HepG2 (cell line): ENCODE results near the gene FAM72C. TPM values are rescaled to one million over a fixed set of nuclear protein-coding genes. Genes with fewer than 3 reads are reported as not detected.
"Not testable (repeated sequence)": the region's sequence is repeated elsewhere in the genome, so short reads cannot be mapped to it uniquely, and the experiment has no call there.

ENCODE experiments used
- ATAC-seq: fragments of 200-7000 bp; cut with Tn5 transposase; 3 replicates; pipeline ENCODE4 v1.9.1; 2020; ENCODE audit warnings: mild to moderate bottlenecking, moderate library complexity
- BruUV-seq: library from RNA; stranded (reverse); fragments of 400-500 nt; replicated peaks from 2 replicates; lab custom pipeline; 2021; lab: Mats Ljungman, UMichigan
- CTCF ChIA-PET: fragments of 300-600 bp; formaldehyde crosslinking; extraction: SDS; loops from one replicate; lab custom pipeline; 2021; ENCODE audit warnings: low total read pairs, inconsistent platforms, low intra/inter-chr PET ratio; lab: Yijun Ruan, JAX
- POLR2A ChIA-PET: fragments of 350-600 bp; sonication (Branson Sonifier 250); formaldehyde crosslinking; loops from one replicate; lab custom pipeline; 2020; ENCODE audit warnings: antibody characterized with exemption, inconsistent platforms; lab: Yijun Ruan, JAX
- DNase-seq: peaks from one replicate; pipeline ENCODE4 v3.0.0-alpha.2; 2015; ENCODE audit warnings: low spot score
- FAIRE-seq: peaks from 3 replicates; lab custom pipeline; 2011; peaks lifted over from hg19 to GRCh38; lab: Jason Lieb, UNC
- H2AFZ ChIP-seq: one replicate; pipeline ENCODE4 v1.6.1; 2011; ENCODE audit warnings: low read length, inconsistent platforms
- H3K27ac ChIP-seq: fragments of 300-600 bp; 3 replicates; pipeline ENCODE4 v1.8.0; 2011; ENCODE audit warnings: mixed run types, mild to moderate bottlenecking, mixed read lengths, low read length, inconsistent platforms; ENCODE audit not compliant: insufficient read depth; ENCODE audit errors: extremely low read length
- H3K27me3 ChIP-seq, 2 experiments: fragments of 200-600 bp in 1 of 2; 2 replicates in 1 of 2; 3 replicates in 1 of 2; pipeline versions ENCODE4 v1.6.0 to v1.8.0; 2011; ENCODE audit warnings: low read length in 2 of 2, mild to moderate bottlenecking in 2 of 2, moderate library complexity in 2 of 2, inconsistent platforms in 1 of 2; ENCODE audit not compliant: insufficient read depth in 2 of 2, control insufficient read depth in 1 of 2
- H3K36me3 ChIP-seq, 2 experiments: fragments of 200-600 bp in 1 of 2; replicated peaks in 1 of 2; 2 replicates in 1 of 2; 3 replicates in 1 of 2; pipeline versions ENCODE4 v1.5.1 to v1.8.0; 2011; ENCODE audit warnings: low read length in 2 of 2, inconsistent platforms in 1 of 2; ENCODE audit not compliant: insufficient read depth in 2 of 2, control insufficient read depth in 1 of 2
- H3K4me1 ChIP-seq: 2 replicates; pipeline ENCODE4 v1.5.1; 2012; ENCODE audit warnings: low read length, inconsistent platforms; ENCODE audit not compliant: insufficient read depth
- H3K4me2 ChIP-seq: 2 replicates; pipeline ENCODE4 v1.6.0; 2011; ENCODE audit warnings: low read depth, low read length, inconsistent platforms
- H3K4me3 ChIP-seq, 3 experiments: fragments of 200-600 bp in 1 of 3; sonication (generic), shearing (Covaris generic) in 1 of 3; replicated peaks in 1 of 3; 2 replicates each; pipeline ENCODE4 v1.5.1; 2011 to 2016; ENCODE audit warnings: low read length in 3 of 3, inconsistent platforms in 2 of 3, low read depth in 2 of 3, mild to moderate bottlenecking in 2 of 3, control low read depth in 1 of 3, mixed read lengths in 1 of 3; ENCODE audit not compliant: insufficient read depth in 1 of 3
- H3K79me2 ChIP-seq: one replicate; pipeline ENCODE4 v1.6.1; 2011; ENCODE audit warnings: low read length, inconsistent platforms; ENCODE audit not compliant: insufficient read depth
- H3K9ac ChIP-seq: 2 replicates; pipeline ENCODE4 v1.6.0; 2011; ENCODE audit warnings: mild to moderate bottlenecking, low read depth, low read length, inconsistent platforms; ENCODE audit not compliant: insufficient read depth
- H3K9me3 ChIP-seq: 2 replicates; pipeline ENCODE4 v1.5.1; 2012; ENCODE audit warnings: mild to moderate bottlenecking, low read length
- H4K20me1 ChIP-seq: 2 replicates; pipeline ENCODE4 v1.6.0; 2011; ENCODE audit warnings: inconsistent platforms, mild to moderate bottlenecking, low read length, moderate library complexity; ENCODE audit not compliant: insufficient read depth
- WGBS: methylation state at CpG from one replicate; pipeline ENCODE4 v1.1.6; 2017; ENCODE audit warnings: low lambda C conversion rate; 5-methylcytosine and 5-hydroxymethylcytosine counted together
- in situ Hi-C: cut with HindIII; loops from 2 replicates; pipeline ENCODE4 v1.10.0; 2017; ENCODE audit warnings: low pct_unique_long_range_greater_than_20kb; ENCODE audit not compliant: extremely low pct_ligation_motif_present
- intact Hi-C: fragments of 100-400 bp; cut with micrococcal nuclease; formaldehyde crosslinking; loops from one replicate; pipeline ENCODE4 v1.10.0; 2022; ENCODE audit not compliant: unreplicated experiment
- polyA plus RNA-seq, 8 experiments: library from polyadenylated mRNA; depleted of rRNA in 3 of 8; stranded (reverse) in 7 of 8; unstranded in 1 of 8; fragments of >200 nt; fragmentation: Illumina TruSeq in 4 of 8; extraction: Trizol in 4 of 8; gene quantifications; 2 replicates each; pipeline versions ENCODE4 v1.2.1 to v1.2.3, GENCODE V29; 2011 to 2016; ENCODE audit warnings: low read depth in 4 of 8, missing spikeins in 1 of 8, mixed read lengths in 1 of 8; ENCODE audit not compliant: insufficient read depth in 1 of 8
- total RNA-seq, 5 experiments: library from RNA; depleted of rRNA; stranded (reverse); fragments of >200 nt; fragmentation: Illumina TruSeq; extraction: Trizol; gene quantifications; 2 replicates each; pipeline ENCODE4 v1.2.3, GENCODE V29; 2016; ENCODE audit warnings: low read depth in 1 of 5

FAM72C gene
- total and polyA plus RNA-seq, 2 of the 13 experiments (the other 11 are each of a cell fraction or from before 2014, with no cell fraction given), result 2.8 to 3.9 TPM

DNA sequence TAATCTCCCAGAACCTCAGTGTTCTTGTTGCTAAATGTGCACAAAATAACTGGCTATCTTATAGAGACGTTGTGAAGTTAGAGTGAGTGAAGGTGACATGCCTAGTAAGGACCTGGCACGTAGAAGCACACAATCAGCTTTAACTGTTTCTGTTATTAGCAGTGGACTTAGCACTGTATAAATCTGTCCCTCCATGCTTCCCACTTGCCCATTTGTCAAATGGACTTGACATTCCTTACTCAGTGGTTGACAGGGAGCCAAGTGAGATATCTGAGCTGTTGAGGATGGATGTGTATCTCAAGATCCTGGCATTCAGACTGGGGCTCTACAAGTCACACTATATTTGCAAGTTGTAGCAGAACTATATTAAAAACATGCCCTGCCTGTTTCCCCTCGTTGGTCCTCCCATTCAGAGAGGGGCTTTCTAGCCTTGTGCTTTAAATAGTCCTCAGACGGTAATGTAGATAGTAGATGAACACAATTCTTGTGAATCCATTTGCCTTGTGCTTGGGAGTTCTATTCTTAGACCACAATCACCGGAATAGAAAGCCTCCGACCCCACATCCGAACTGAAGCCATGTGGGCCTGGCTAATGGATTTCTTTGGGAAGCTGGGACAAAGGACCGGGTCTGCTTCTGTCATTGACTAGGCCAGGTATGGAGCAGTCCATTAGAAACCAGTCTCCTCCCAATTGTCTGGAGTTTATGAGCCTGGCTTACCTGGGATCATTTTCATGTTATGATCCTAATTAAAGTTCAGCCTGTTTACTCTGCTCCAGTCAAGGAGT is 43.6 kb upstream of the FAM72C start:
- DNase-seq, in situ Hi-C loops, BruUV-seq: not testable (repeated sequence)

GRCh38 chr1:144014528-144014927 is 42.7 kb upstream of the FAM72C start:
- H3K4me1 ChIP-seq, H3K79me2 ChIP-seq, H3K36me3 ChIP-seq, ATAC-seq, H3K9me3 ChIP-seq, DNase-seq, H3K27ac ChIP-seq, CTCF ChIA-PET, intact Hi-C loops, H3K4me2 ChIP-seq, BruUV-seq, H3K27me3 ChIP-seq, H3K9ac ChIP-seq, POLR2A ChIA-PET, H2AFZ ChIP-seq, FAIRE-seq, H3K4me3 ChIP-seq, H4K20me1 ChIP-seq, in situ Hi-C loops: not testable (repeated sequence)
- no CpG with 5 or more reads among the region's 3 CpGs for WGBS

More for the DNA sequence above, 43.6 kb upstream of the FAM72C start:
- H3K9me3 ChIP-seq, H3K4me2 ChIP-seq, H3K4me1 ChIP-seq, H3K27ac ChIP-seq, ATAC-seq, POLR2A ChIA-PET, H3K79me2 ChIP-seq, H4K20me1 ChIP-seq, H3K4me3 ChIP-seq, H2AFZ ChIP-seq, intact Hi-C loops, FAIRE-seq, H3K9ac ChIP-seq, H3K27me3 ChIP-seq, CTCF ChIA-PET, H3K36me3 ChIP-seq: not testable (repeated sequence)
- no CpG with 5 or more reads among the region's 8 CpGs for WGBS

DNA sequence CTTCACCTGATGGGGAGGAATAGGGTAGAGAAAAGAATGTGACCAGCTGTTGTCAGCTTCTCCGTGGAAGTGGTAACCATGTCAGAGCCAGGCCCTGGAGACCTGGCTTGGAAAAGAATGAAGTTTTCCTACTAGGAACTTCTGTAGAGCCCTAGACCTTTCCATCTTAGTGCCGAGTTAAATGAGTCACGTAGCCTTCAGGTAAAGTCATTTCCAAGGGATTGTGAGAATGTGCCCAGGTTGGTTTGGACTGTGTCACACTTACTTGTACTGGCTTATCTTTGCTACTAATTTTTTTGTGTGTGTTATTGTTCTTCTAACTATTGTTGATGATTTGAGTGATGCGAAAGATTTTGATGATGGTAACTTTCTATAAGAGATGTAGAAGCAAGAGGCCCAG is 42.3 kb upstream of the FAM72C start:
- H3K27me3 ChIP-seq, H3K79me2 ChIP-seq, CTCF ChIA-PET, intact Hi-C loops, H3K4me1 ChIP-seq, DNase-seq, FAIRE-seq, POLR2A ChIA-PET, H4K20me1 ChIP-seq, H2AFZ ChIP-seq, in situ Hi-C loops, BruUV-seq, H3K9me3 ChIP-seq, ATAC-seq, H3K4me2 ChIP-seq, H3K4me3 ChIP-seq, H3K36me3 ChIP-seq, H3K9ac ChIP-seq, H3K27ac ChIP-seq: not testable (repeated sequence)
- WGBS, result no CpG with 5 or more reads among the region's 4 CpGs

- in situ Hi-C loops, H3K4me3 ChIP-seq, H3K4me1 ChIP-seq, H3K27me3 ChIP-seq, H4K20me1 ChIP-seq, H3K4me2 ChIP-seq, DNase-seq, H2AFZ ChIP-seq, CTCF ChIA-PET, FAIRE-seq, intact Hi-C loops, BruUV-seq, H3K9ac ChIP-seq, H3K9me3 ChIP-seq, POLR2A ChIA-PET, H3K36me3 ChIP-seq, H3K79me2 ChIP-seq, H3K27ac ChIP-seq: not testable (repeated sequence)
- ATAC-seq, result peak; percentile 85
- WGBS, result no CpG with 5 or more reads among the region's 4 CpGs
Observed at GRCh38 chr1:144012168-144012733, 40.5 kb upstream of the FAM72C start.
